HEK293 (cell line): ENCODE measurements around the gene SUGP1.

Experiments
- CTCF ChIA-PET: fragments of 350-600 bp; formaldehyde crosslinking; extraction: SDS; loops from one replicate; lab custom pipeline; 2021; ENCODE audit warnings: antibody characterized with exemption; lab: Yijun Ruan, JAX
- POLR2A ChIA-PET: fragments of 300-600 bp; formaldehyde crosslinking; extraction: SDS; loops from one replicate; lab custom pipeline; 2020; ENCODE audit warnings: antibody characterized with exemption, inconsistent platforms; lab: Yijun Ruan, JAX
- H3K27ac ChIP-seq: fragments of 200-500 bp; sonication (Bioruptor generic); 2 replicates; pipeline ENCODE4 v1.5.1; 2014; ENCODE audit warnings: low read depth, low read length, control low read depth, inconsistent platforms; ENCODE audit errors: extremely low read depth
- H3K36me3 ChIP-seq, 2 experiments: fragments of 200-500 bp in 1 of 2; sonication (Bioruptor generic) in 1 of 2; 1 replicate in 1 of 2; 2 replicates in 1 of 2; pipeline ENCODE4 v1.5.1; 2014 to 2017; ENCODE audit warnings: inconsistent platforms in 2 of 2, low read length in 2 of 2; ENCODE audit not compliant: control insufficient read depth in 2 of 2, insufficient read depth in 1 of 2
- H3K4me1 ChIP-seq: fragments of 200-500 bp; sonication (Bioruptor generic); 2 replicates; pipeline ENCODE4 v1.5.1; 2014; ENCODE audit warnings: mild to moderate bottlenecking, low read length, inconsistent platforms; ENCODE audit not compliant: control insufficient read depth, insufficient read depth
- H3K4me3 ChIP-seq: 2 replicates; pipeline ENCODE4 v1.5.1; 2011; ENCODE audit warnings: low read depth, mild to moderate bottlenecking, control low read depth, low read length, moderate library complexity
- H3K9me3 ChIP-seq: fragments of 200-500 bp; sonication (Bioruptor generic); 2 replicates; pipeline ENCODE4 v1.5.1; 2014; ENCODE audit warnings: low read depth, low read length, inconsistent platforms; ENCODE audit not compliant: control insufficient read depth, insufficient read depth
- AEBP2 ChIP-seq: fragments of 450-650 bp; formaldehyde crosslinking; IDR thresholded peaks from 2 replicates; pipeline ENCODE4 v1.5.1; 2016; ENCODE audit warnings: missing biosample characterization, missing genetic modification characterization, borderline replicate concordance
- EGR2 ChIP-seq: fragments of 450-650 bp; formaldehyde crosslinking; IDR thresholded peaks from 2 replicates; pipeline ENCODE4 v1.5.1; 2016; ENCODE audit warnings: low read depth, missing biosample characterization, missing genetic modification characterization
- ELK4 ChIP-seq: IDR thresholded peaks from 2 replicates; pipeline ENCODE4 v1.6.1; 2011; ENCODE audit warnings: mild to moderate bottlenecking, low read depth, low read length, borderline replicate concordance
- FEZF1 ChIP-seq: fragments of 450-650 bp; formaldehyde crosslinking; IDR thresholded peaks from 2 replicates; pipeline ENCODE4 v1.5.1; 2016; ENCODE audit warnings: missing biosample characterization, missing genetic modification characterization
- GLI2 ChIP-seq: fragments of 450-650 bp; formaldehyde crosslinking; IDR thresholded peaks from 2 replicates; pipeline ENCODE4; 2017; ENCODE audit warnings: missing biosample characterization, missing genetic modification characterization, low read depth, borderline replicate concordance
- KLF7 ChIP-seq: fragments of 450-650 bp; formaldehyde crosslinking; IDR thresholded peaks from 2 replicates; pipeline ENCODE4 v1.5.1; 2016; ENCODE audit warnings: missing biosample characterization, missing genetic modification characterization, borderline replicate concordance
- PRDM2 ChIP-seq: fragments of 450-650 bp; formaldehyde crosslinking; IDR thresholded peaks from 2 replicates; pipeline ENCODE4 v1.5.1; 2016; ENCODE audit warnings: missing biosample characterization, missing genetic modification characterization, borderline replicate concordance
- PRDM6 ChIP-seq: fragments of 450-650 bp; formaldehyde crosslinking; IDR thresholded peaks from 2 replicates; pipeline ENCODE4 v1.5.1; 2017; ENCODE audit warnings: missing biosample characterization, missing genetic modification characterization
- ZBTB1 ChIP-seq: fragments of 450-650 bp; formaldehyde crosslinking; IDR thresholded peaks from 2 replicates; pipeline ENCODE4 v1.5.1; 2016; ENCODE audit warnings: missing biosample characterization, missing genetic modification characterization
- ZBTB8A ChIP-seq: fragments of 450-650 bp; formaldehyde crosslinking; IDR thresholded peaks from 2 replicates; pipeline ENCODE4 v1.5.1; 2016; ENCODE audit warnings: missing biosample characterization, missing genetic modification characterization
- ZNF10 ChIP-seq: fragments of 450-650 bp; formaldehyde crosslinking; IDR thresholded peaks from 2 replicates; pipeline ENCODE4 v1.5.1; 2017; ENCODE audit warnings: missing biosample characterization, missing genetic modification characterization
- ZNF114 ChIP-seq: fragments of 450-650 bp; formaldehyde crosslinking; IDR thresholded peaks from 2 replicates; pipeline ENCODE4 v1.5.0; 2017; ENCODE audit warnings: missing biosample characterization, missing genetic modification characterization
- ZNF148 ChIP-seq: fragments of 450-650 bp; formaldehyde crosslinking; IDR thresholded peaks from 2 replicates; pipeline ENCODE4 v1.5.0; 2017; ENCODE audit warnings: missing biosample characterization, missing genetic modification characterization, borderline replicate concordance
- ZNF174 ChIP-seq: fragments of 450-650 bp; formaldehyde crosslinking; IDR thresholded peaks from 2 replicates; pipeline ENCODE4 v1.5.0; 2017; ENCODE audit warnings: missing biosample characterization, mild to moderate bottlenecking, missing genetic modification characterization
- ZNF211 ChIP-seq: fragments of 450-650 bp; formaldehyde crosslinking; IDR thresholded peaks from 2 replicates; pipeline ENCODE4 v1.5.1; 2016; ENCODE audit warnings: low read depth, missing biosample characterization, missing genetic modification characterization
- ZNF394 ChIP-seq: fragments of 450-650 bp; formaldehyde crosslinking; IDR thresholded peaks from 2 replicates; pipeline ENCODE4 v1.5.1; 2016; ENCODE audit warnings: missing biosample characterization, missing genetic modification characterization, mild to moderate bottlenecking, moderate library complexity, borderline replicate concordance
- ZNF501 ChIP-seq: fragments of 450-650 bp; formaldehyde crosslinking; IDR thresholded peaks from 2 replicates; pipeline ENCODE4 v1.5.1; 2016; ENCODE audit warnings: missing biosample characterization, missing genetic modification characterization
- ZNF629 ChIP-seq: fragments of 450-650 bp; formaldehyde crosslinking; IDR thresholded peaks from 2 replicates; pipeline ENCODE4 v1.5.1; 2017; ENCODE audit warnings: missing biosample characterization, missing genetic modification characterization
- ZNF664 ChIP-seq: fragments of 450-650 bp; formaldehyde crosslinking; IDR thresholded peaks from 2 replicates; pipeline ENCODE4 v1.5.1; 2016; ENCODE audit warnings: missing biosample characterization, missing genetic modification characterization
- ZNF830 ChIP-seq: fragments of 450-650 bp; IDR thresholded peaks from 2 replicates; pipeline ENCODE4 v1.5.0; 2018; ENCODE audit warnings: missing biosample characterization, missing genetic modification characterization, low read depth, mild to moderate bottlenecking, moderate library complexity
- ZSCAN23 ChIP-seq: fragments of 450-650 bp; formaldehyde crosslinking; IDR thresholded peaks from 2 replicates; pipeline ENCODE4 v1.5.1; 2016; ENCODE audit warnings: missing biosample characterization, missing genetic modification characterization

The SUGP1 gene

GRCh38 chr19:19300613-19301012 lies 19.7 kb downstream of the SUGP1 start:
- Histone ChIP-seq H3K27ac (no peak overlapping the region), H3K9me3 (no peaks in the 10 kb centered on the region), H3K4me1 (no peaks in the 10 kb centered on the region), H3K4me3 (no peak overlapping the region), H3K36me3 (peaks cover 5 to 90% of the 10 kb centered on the region in 2 experiments; a peak in 2 of 3 replicates)
- ChIA-PET CTCF (no interaction called here), POLR2A (no interaction called here)
- no peak for TF ChIP-seq ZNF664 (tag by site-specific recombination)
- no peak for TF ChIP-seq PRDM6 (tag by site-specific recombination)
- no peak for TF ChIP-seq ZNF394 (tag by site-specific recombination)
- no peak for TF ChIP-seq ZNF629 (tag by site-specific recombination)
- no peak for TF ChIP-seq ZNF830 (tag by site-specific recombination)
- TF ChIP-seq ZNF501 (tag by site-specific recombination), result no peak
- TF ChIP-seq ZNF148 (tag by site-specific recombination), result no peak
- TF ChIP-seq ZNF114, result no peak
- no peak for TF ChIP-seq ZNF174 (tag by site-specific recombination)
- no peak for TF ChIP-seq PRDM2
- no peak for TF ChIP-seq FEZF1
- no peak for TF ChIP-seq GLI2
- no peak for TF ChIP-seq KLF7

GRCh38 chr19:19297759-19298158 lies 22.6 kb downstream of the SUGP1 start:
- no peaks in the 10 kb centered on the region for H3K4me1 ChIP-seq
- H3K9me3 ChIP-seq, result no peaks in the 10 kb centered on the region
- POLR2A ChIA-PET, result no interaction called here
- no peak overlapping the region for H3K27ac ChIP-seq
- H3K36me3 ChIP-seq, result peaks cover 31 to 89% of the 10 kb centered on the region in 2 experiments
- H3K4me3 ChIP-seq, result no peak overlapping the region
- CTCF ChIA-PET, result interaction anchor here (0.6 kb wide), 1 partner anchor 244 kb away, joined by 5 read pairs; no protein-coding TSS in a partner anchor
- TF ChIP-seq ZNF211 (no peak), EGR2 (no peak), AEBP2 (tag by site-specific recombination) (no peak), ZSCAN23 (tag by site-specific recombination) (no peak), ELK4 (no peak), ZBTB1 (tag by site-specific recombination) (no peak), ZNF10 (tag by site-specific recombination) (no peak), ZBTB8A (tag by site-specific recombination) (no peak)
